Uterus (tissue), 4 donors: ENCODE results near the gene CACNB4. TPM values are rescaled to one million over a fixed set of nuclear protein-coding genes. Genes with fewer than 3 reads are reported as not detected.

ENCODE experiments used
- DNase-seq, 2 donors: peaks; one replicate each; pipeline ENCODE4 v3.0.0-alpha.2; 2019 to 2020
- H3K27ac ChIP-seq, 2 donors: fragments of 200-600 bp; sonication (generic); 1 replicate in 1 of 2; 2 replicates in 1 of 2; pipeline ENCODE4 v1.5.1; 2016 to 2018
- H3K27me3 ChIP-seq, 2 donors: fragments of 200-600 bp; sonication (generic); one replicate each; pipeline ENCODE4 v1.5.1; 2018 to 2019; ENCODE audit warnings: control low read depth in 1 of 2
- H3K36me3 ChIP-seq, 2 donors: fragments of 200-600 bp; sonication (generic); one replicate each; pipeline ENCODE4 v1.5.1; 2019; ENCODE audit warnings: control low read depth in 1 of 2
- H3K4me1 ChIP-seq, 2 donors: fragments of 200-600 bp; sonication (generic); one replicate each; pipeline ENCODE4 v1.5.1; 2018 to 2019; ENCODE audit warnings: control low read depth in 1 of 2
- H3K4me3 ChIP-seq, 2 donors: fragments of 200-600 bp; sonication (generic); 1 replicate in 1 of 2; 2 replicates in 1 of 2; pipeline ENCODE4 v1.5.1; 2018 to 2019; ENCODE audit warnings: mild to moderate bottlenecking in 1 of 2
- H3K9me3 ChIP-seq, 2 donors: fragments of 200-600 bp; sonication (generic); one replicate each; pipeline ENCODE4 v1.5.1; 2019; ENCODE audit warnings: control low read depth in 1 of 2
- POLR2A ChIP-seq, 2 donors: fragments of 450-650 bp; IDR thresholded peaks; one replicate each; pipeline ENCODE4 v1.6.1; 2016; ENCODE audit warnings: antibody characterized with exemption in 2 of 2, mild to moderate bottlenecking in 1 of 2, moderate library complexity in 1 of 2
- intact Hi-C: fragments of 100-400 bp; cut with DNase I; formaldehyde crosslinking; loops from one replicate; pipeline ENCODE4 v1.15.1; 2023; ENCODE audit warnings: low total_unique reads
- small RNA-seq: library from RNA; depleted of rRNA; stranded (forward); fragments of <200 nt; gene quantifications from one replicate; pipeline ENCODE3, GENCODE V24; 2016
- total RNA-seq, 4 donors: library from RNA; depleted of rRNA in 3 of 4; stranded (reverse); fragments of >200 nt in 3 of 4; gene quantifications; one replicate each; pipeline versions ENCODE4 v1.1.0 to v1.2.4, GENCODE V29; 2014 to 2023
- TF ChIP-seq, protein P1 (sequence below), 4 experiments: fragments of 200-600 bp in 2 of 4; fragments of 450-650 bp in 2 of 4; sonication (generic) in 2 of 4; IDR thresholded peaks; one replicate each; pipeline ENCODE4 v1.5.1; 2016 to 2019; ENCODE audit warnings: antibody characterized with exemption in 4 of 4, mild to moderate bottlenecking in 2 of 4, moderate library complexity in 1 of 4
- donor health status: DM: yes; HTN: yes; CAD: no.

Gene CACNB4
- total RNA-seq, 4 donors from 2014 or later, result 0.26 to 14.0 (median 1.6) TPM

DNA sequence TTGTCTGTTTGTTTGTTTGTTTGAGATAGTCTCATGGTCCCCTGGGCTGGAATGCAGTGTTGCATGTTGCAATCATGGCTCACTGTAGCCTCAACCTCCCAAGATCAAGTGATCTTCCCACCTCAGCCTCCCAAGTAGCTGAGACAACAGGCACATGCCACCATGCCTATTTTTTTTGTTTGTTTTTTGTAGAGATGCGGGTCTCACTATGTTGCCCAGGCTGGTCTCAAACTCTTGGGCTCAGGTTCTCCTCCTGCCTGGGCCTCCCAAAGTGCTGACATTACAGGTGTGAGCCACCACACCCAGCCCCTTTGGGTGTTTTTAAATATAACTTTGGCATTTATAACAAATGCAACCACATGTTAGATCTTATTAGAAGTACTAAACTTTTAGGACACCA lies 308.2 kb downstream of the CACNB4 start:
- DNase-seq, result no peak
- intact Hi-C loops, result no loop called here
- H3K27ac ChIP-seq, result no peak overlapping the region
- no peaks in the 10 kb centered on the region for H3K36me3 ChIP-seq
- H3K4me3 ChIP-seq, result no peak overlapping the region
- H3K27me3 ChIP-seq, result no peaks in the 10 kb centered on the region
- TF ChIP-seq, protein P1, sequence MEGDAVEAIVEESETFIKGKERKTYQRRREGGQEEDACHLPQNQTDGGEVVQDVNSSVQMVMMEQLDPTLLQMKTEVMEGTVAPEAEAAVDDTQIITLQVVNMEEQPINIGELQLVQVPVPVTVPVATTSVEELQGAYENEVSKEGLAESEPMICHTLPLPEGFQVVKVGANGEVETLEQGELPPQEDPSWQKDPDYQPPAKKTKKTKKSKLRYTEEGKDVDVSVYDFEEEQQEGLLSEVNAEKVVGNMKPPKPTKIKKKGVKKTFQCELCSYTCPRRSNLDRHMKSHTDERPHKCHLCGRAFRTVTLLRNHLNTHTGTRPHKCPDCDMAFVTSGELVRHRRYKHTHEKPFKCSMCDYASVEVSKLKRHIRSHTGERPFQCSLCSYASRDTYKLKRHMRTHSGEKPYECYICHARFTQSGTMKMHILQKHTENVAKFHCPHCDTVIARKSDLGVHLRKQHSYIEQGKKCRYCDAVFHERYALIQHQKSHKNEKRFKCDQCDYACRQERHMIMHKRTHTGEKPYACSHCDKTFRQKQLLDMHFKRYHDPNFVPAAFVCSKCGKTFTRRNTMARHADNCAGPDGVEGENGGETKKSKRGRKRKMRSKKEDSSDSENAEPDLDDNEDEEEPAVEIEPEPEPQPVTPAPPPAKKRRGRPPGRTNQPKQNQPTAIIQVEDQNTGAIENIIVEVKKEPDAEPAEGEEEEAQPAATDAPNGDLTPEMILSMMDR (IDR thresholded peaks at IDR 0.05), result no peak
- H3K4me1 ChIP-seq, result no peaks in the 10 kb centered on the region
- H3K9me3 ChIP-seq, result no peaks in the 10 kb centered on the region

DNA sequence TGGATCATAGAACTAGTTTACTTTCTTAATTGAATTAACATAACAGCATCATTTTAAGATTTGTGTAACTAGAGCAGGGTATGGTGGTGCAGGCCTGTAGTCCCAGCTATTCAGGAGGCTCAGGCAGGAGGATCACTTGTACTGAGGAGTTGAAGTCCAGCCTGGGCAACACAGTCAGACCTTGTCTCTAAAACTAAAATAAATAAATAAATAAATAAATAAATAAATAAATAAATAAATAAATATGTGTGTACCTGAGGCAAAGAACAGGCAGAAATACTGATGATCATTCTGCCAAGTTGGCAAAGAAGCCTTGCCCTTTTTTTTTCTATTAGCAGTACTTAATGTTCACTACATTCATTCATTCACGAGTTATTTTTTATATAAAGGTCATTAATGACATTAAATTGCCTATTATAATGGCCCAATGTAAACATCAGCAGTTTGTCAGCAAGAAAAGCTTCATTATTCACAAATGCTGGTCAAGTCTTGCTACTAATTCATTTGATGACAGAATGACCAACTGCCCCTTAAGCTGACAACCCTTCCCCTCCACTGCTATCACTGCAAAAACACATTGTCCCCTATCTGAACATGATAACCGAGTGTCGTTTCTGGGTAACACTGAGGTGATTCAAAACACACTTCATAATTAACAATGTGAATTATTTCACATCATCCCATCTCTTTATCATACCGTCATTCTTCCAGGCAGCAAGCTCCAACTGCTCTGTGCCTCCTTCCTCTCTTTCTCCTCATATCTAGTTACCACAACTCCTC lies 309.6 kb downstream of the CACNB4 start:
- H3K36me3 ChIP-seq, result no peaks in the 10 kb centered on the region
- intact Hi-C loops, result no loop called here

DNA sequence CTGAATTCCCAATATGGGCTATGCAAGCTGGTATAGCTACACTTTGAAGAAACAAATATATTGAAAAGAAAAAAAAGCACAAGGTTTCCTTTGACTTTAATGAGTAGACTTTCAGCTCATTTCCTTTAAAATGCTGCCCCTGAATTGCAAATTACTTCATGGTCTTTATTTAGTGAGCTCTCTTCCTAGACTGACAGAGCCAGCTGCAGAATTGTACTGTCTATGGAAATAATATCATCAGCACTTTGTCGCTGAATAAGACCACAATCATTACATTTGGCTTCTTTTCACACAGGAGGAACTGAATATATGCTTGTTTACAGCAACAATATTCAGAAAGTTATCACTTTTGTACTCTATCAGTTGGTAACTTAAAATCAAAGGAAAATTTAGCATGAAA lies 312.4 kb downstream of the CACNB4 start:
- Histone ChIP-seq H3K4me3 (no peak overlapping the region), H3K9me3 (no peaks in the 10 kb centered on the region), H3K27me3 (no peaks in the 10 kb centered on the region), H3K27ac (no peak overlapping the region), H3K4me1 (no peaks in the 10 kb centered on the region), H3K36me3 (no peaks in the 10 kb centered on the region)
- TF ChIP-seq, protein P1 (IDR thresholded peaks at IDR 0.05), result no peak
- TF ChIP-seq POLR2A (IDR thresholded peaks at IDR 0.05), result no peak
- no peak for DNase-seq
- intact Hi-C loops, result no loop called here

More for the DNA sequence above, 309.6 kb downstream of the CACNB4 start:
- H3K27ac ChIP-seq, result no peak overlapping the region
- TF ChIP-seq, protein P1 (IDR thresholded peaks at IDR 0.05), result no peak
- no peak for TF ChIP-seq POLR2A (IDR thresholded peaks at IDR 0.05)
- no peak for DNase-seq
- H3K27me3 ChIP-seq, result no peaks in the 10 kb centered on the region
- H3K4me1 ChIP-seq, result no peaks in the 10 kb centered on the region
- no peak overlapping the region for H3K4me3 ChIP-seq
- no peaks in the 10 kb centered on the region for H3K9me3 ChIP-seq

DNA sequence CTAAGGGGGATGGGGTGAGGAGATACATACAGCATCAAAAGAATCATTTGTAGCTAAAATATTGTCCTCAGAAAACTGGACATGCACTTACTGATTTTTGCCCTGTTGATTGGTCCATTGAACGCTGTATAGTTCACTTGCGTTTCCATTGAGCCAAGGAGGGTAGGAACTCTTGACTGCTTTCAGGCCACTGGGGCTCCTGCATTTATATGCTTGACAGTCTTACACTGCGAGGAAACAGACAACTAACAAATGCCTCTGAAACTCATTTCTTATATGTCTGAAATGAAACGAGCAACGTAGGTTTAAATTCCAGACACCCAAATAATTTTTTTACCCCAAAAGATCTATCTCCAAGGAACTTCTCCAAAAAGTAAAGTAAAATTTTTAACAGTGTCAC lies 312.8 kb downstream of the CACNB4 start:
- H3K27ac ChIP-seq, result no peak overlapping the region
- H3K4me1 ChIP-seq, result no peaks in the 10 kb centered on the region
- TF ChIP-seq, protein P1 (IDR thresholded peaks at IDR 0.05), result no peak
- TF ChIP-seq POLR2A (IDR thresholded peaks at IDR 0.05), result no peak
- intact Hi-C loops, result no loop called here
- no peaks in the 10 kb centered on the region for H3K36me3 ChIP-seq
- no peak for DNase-seq
- no peaks in the 10 kb centered on the region for H3K9me3 ChIP-seq
- no peak overlapping the region for H3K4me3 ChIP-seq
- no peaks in the 10 kb centered on the region for H3K27me3 ChIP-seq

DNA sequence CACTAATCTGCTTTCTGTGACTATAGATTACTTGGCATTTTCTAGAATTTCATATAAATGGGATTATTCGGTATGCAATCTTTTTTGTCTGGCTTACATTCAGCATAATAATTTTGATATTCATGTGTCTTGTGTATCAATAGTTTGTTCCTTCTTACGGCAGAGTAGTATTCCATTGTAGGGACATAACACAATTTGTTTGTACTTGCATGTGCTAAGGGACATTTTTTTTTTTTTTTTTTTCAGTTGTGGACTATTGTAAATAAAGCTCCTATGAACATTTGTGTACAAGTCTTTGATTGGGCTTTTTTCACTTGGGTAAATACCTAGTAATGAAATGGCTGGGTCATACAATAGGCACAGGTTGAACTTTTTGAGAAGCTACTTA lies 315.7 kb downstream of the CACNB4 start:
- DNase-seq, result no peak
- H3K4me3 ChIP-seq, result no peak overlapping the region
- no peaks in the 10 kb centered on the region for H3K9me3 ChIP-seq
- H3K27ac ChIP-seq, result no peak overlapping the region
- intact Hi-C loops, result no loop called here
- H3K36me3 ChIP-seq, result no peaks in the 10 kb centered on the region
- H3K4me1 ChIP-seq, result no peaks in the 10 kb centered on the region
- no peak for TF ChIP-seq POLR2A (IDR thresholded peaks at IDR 0.05)
- TF ChIP-seq, protein P1 (IDR thresholded peaks at IDR 0.05), result no peak
- H3K27me3 ChIP-seq, result no peaks in the 10 kb centered on the region

Small RNAs within 50 kb of the gene (small RNA-seq; reads per million reads assigned to genes)
- not detected for gene RPL30P2

Other genes with a start within 250 kb of the CACNB4 start
- 10 to 100 TPM; 30.0 to 83.0 (median 55.4) TPM for gene STAM2, start 76.7 kb upstream of the CACNB4 start, total RNA-seq
- gene FMNL2, start 236.1 kb upstream of the CACNB4 start, total RNA-seq, result 10 to 100 TPM in 3 of 4 donors, 1 to 10 TPM in 1; 10.0 to 66.9 (median 33.4) TPM